Measurements from ENCODE around the gene JAM3.

- no peak for TF ChIP-seq CTCF (IDR thresholded peaks at IDR 0.05; ENCODE audit: borderline replicate concordance, extremely low read depth, low read length, poor library complexity, severe bottlenecking)
- TF ChIP-seq EZH2 (IDR thresholded peaks at IDR 0.05; ENCODE audit: borderline replicate concordance, low read depth, low read length, severe bottlenecking) = no peak
Measured at GRCh38 chr11:134086376-134086775, 17.5 kb downstream of the JAM3 start.
